Measurements from ENCODE around the gene LRIF1.

The LRIF1 gene

GRCh38 chr1:110921953-110922352 is 41.8 kb downstream of the LRIF1 start:
- Histone ChIP-seq H3K36me3 (ENCODE audit: low read length) (no peaks in the 10 kb centered on the region), H3K4me2 (ENCODE audit: low read depth, low read length, poor library complexity, severe bottlenecking) (no peak overlapping the region), H3K9me2 (replicated peaks; ENCODE audit: insufficient read depth, low read length) (no peaks in the 10 kb centered on the region), H3K9me3 (ENCODE audit: insufficient read depth, low read length) (no peaks in the 10 kb centered on the region), H3K9ac (ENCODE audit: low read length) (no peak overlapping the region), H3K27me3 (ENCODE audit: low read length) (no peaks in the 10 kb centered on the region), H3K79me2 (ENCODE audit: insufficient read depth, low read length) (no peaks in the 10 kb centered on the region), H3K4me3 (ENCODE audit: insufficient read depth, low read length, poor library complexity, severe bottlenecking) (no peak overlapping the region), H4K20me1 (ENCODE audit: low read depth, low read length) (no peaks in the 10 kb centered on the region), H2AFZ (ENCODE audit: low read depth, low read length, severe bottlenecking) (no peak overlapping the region), H3K27ac (ENCODE audit: low read depth, low read length) (no peak overlapping the region), H3F3A (ENCODE audit: insufficient read depth) (no peaks in the 10 kb centered on the region)
- TF ChIP-seq EZH2phosphoT487 (conservative IDR thresholded peaks at IDR 0.05; ENCODE audit: low read length) (no peak), CTCF (IDR thresholded peaks at IDR 0.05; ENCODE audit: insufficient read depth, low read length, poor library complexity, severe bottlenecking) (no peak)

DNA sequence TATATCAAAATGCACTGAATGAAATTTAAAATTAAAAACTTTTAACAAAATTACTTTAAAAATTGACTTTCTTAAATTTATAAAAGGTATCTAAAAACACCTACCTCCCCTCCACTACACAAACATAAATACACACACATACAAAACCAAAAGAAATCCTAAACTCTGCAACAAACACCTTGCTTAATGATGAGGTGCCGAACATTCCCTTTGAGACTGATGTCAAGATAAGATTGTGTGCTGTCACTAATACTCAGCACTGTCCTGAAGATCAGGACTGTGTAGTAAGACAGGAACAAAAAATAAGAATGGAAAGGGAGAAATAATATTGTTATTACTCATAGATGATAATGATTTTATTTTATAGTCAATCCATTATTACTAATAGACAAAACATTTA is 45.7 kb downstream of the LRIF1 start:
- Histone ChIP-seq H3K27me3 (ENCODE audit: low read length) (no peaks in the 10 kb centered on the region), H2AFZ (ENCODE audit: low read depth, low read length, severe bottlenecking) (no peak overlapping the region), H3K79me2 (ENCODE audit: insufficient read depth, low read length) (no peaks in the 10 kb centered on the region), H3K9me3 (ENCODE audit: insufficient read depth, low read length) (no peaks in the 10 kb centered on the region), H4K20me1 (ENCODE audit: low read depth, low read length) (no peaks in the 10 kb centered on the region), H3K27ac (ENCODE audit: low read depth, low read length) (no peak overlapping the region), H3F3A (ENCODE audit: insufficient read depth) (no peaks in the 10 kb centered on the region), H3K9me2 (replicated peaks; ENCODE audit: insufficient read depth, low read length) (no peaks in the 10 kb centered on the region), H3K4me3 (ENCODE audit: insufficient read depth, low read length, poor library complexity, severe bottlenecking) (no peak overlapping the region), H3K9ac (ENCODE audit: low read length) (no peak overlapping the region), H3K36me3 (ENCODE audit: low read length) (no peaks in the 10 kb centered on the region), H3K4me2 (ENCODE audit: low read depth, low read length, poor library complexity, severe bottlenecking) (no peak overlapping the region)
- no peak for TF ChIP-seq CTCF (IDR thresholded peaks at IDR 0.05; ENCODE audit: insufficient read depth, low read length, poor library complexity, severe bottlenecking)
- TF ChIP-seq EZH2phosphoT487 (conservative IDR thresholded peaks at IDR 0.05; ENCODE audit: low read length): no peak

DNA sequence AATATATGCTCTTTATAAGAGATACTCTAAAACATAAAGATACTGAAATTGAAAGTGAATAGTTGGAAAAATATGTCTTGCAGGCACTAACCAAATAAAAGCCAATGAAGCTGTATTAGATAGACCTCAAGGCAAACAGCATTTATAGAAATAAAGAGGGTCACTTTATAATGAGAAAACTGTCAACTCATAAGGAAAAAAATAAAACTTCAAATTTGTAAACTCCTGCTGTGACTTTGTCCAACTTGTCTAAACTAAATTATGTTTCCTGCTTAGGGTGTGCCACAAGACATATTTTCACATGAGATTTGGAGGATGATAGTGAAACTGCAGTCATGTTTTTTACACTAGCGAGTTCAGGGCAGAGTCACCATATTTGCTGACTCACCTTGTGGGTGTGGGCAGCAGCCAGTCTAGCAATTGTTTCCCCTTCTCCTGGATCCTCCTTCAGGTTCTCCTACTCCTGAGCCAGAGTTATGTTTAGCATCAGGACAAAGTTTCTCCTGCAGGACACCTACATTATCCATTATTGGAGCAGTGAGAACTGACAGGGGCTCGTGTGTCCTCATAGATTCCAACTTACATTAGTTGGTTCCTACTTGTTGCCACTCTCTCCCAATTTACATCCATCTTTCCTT is 46.9 kb downstream of the LRIF1 start:
- TF ChIP-seq EZH2phosphoT487 (conservative IDR thresholded peaks at IDR 0.05; ENCODE audit: low read length) (no peak), CTCF (IDR thresholded peaks at IDR 0.05; ENCODE audit: insufficient read depth, low read length, poor library complexity, severe bottlenecking) (no peak)
- H2AFZ ChIP-seq (ENCODE audit: low read depth, low read length, severe bottlenecking): no peak overlapping the region
- H3K4me3 ChIP-seq (ENCODE audit: insufficient read depth, low read length, poor library complexity, severe bottlenecking): no peak overlapping the region
- no peaks in the 10 kb centered on the region for H3F3A ChIP-seq (ENCODE audit: insufficient read depth)
- H3K9me3 ChIP-seq (ENCODE audit: insufficient read depth, low read length): no peaks in the 10 kb centered on the region
- H3K27me3 ChIP-seq (ENCODE audit: low read length): no peaks in the 10 kb centered on the region
- H3K9ac ChIP-seq (ENCODE audit: low read length): no peak overlapping the region
- no peaks in the 10 kb centered on the region for H3K9me2 ChIP-seq (replicated peaks; ENCODE audit: insufficient read depth, low read length)
- H3K79me2 ChIP-seq (ENCODE audit: insufficient read depth, low read length): no peaks in the 10 kb centered on the region
- H3K4me2 ChIP-seq (ENCODE audit: low read depth, low read length, poor library complexity, severe bottlenecking): no peak overlapping the region
- H3K27ac ChIP-seq (ENCODE audit: low read depth, low read length): no peak overlapping the region
- H4K20me1 ChIP-seq (ENCODE audit: low read depth, low read length): no peaks in the 10 kb centered on the region
- H3K36me3 ChIP-seq (ENCODE audit: low read length): no peaks in the 10 kb centered on the region
